ENCODE data around the gene KRTAP20-3.

GRCh38 chr21:30689822-30690221, 47.2 kb downstream of the KRTAP20-3 start:
- TF ChIP-seq CTCF (IDR thresholded peaks at IDR 0.05; ENCODE audit: low read depth, low read length, poor library complexity, severe bottlenecking) (no peak), EZH2phosphoT487 (IDR thresholded peaks at IDR 0.05; ENCODE audit: borderline replicate concordance, low read length) (no peak)
